AG10803 (cell line): Measurements from ENCODE around the gene DNPH1.

Experiments
- DNase-seq: peaks from one replicate; pipeline ENCODE4 v3.0.0; 2010; ENCODE audit warnings: low read depth
- H3K4me3 ChIP-seq: 2 replicates; pipeline ENCODE4 v1.5.1; 2011; ENCODE audit warnings: mild to moderate bottlenecking, low read length, control low read depth
- CTCF ChIP-seq: conservative IDR thresholded peaks from 2 replicates; pipeline ENCODE4 v1.5.1; 2011; ENCODE audit warnings: mild to moderate bottlenecking, low read length, control low read depth, inconsistent platforms

Gene DNPH1

GRCh38 chr6:43199912-43200311, 29.4 kb downstream of the DNPH1 start:
- H3K4me3 ChIP-seq = no peak overlapping the region

GRCh38 chr6:43196337-43196736, 32.9 kb downstream of the DNPH1 start:
- no peak for DNase-seq
- no peak overlapping the region for H3K4me3 ChIP-seq
- no peak for TF ChIP-seq CTCF

More at GRCh38 chr6:43199912-43200311, 29.4 kb downstream of the DNPH1 start:
- no peak for DNase-seq
- no peak for TF ChIP-seq CTCF

GRCh38 chr6:43193929-43194328, 35.4 kb downstream of the DNPH1 start:
- no peak overlapping the region for H3K4me3 ChIP-seq
- DNase-seq = no peak

GRCh38 chr6:43192911-43193310, 36.4 kb downstream of the DNPH1 start:
- TF ChIP-seq CTCF = no peak
- no peak overlapping the region for H3K4me3 ChIP-seq
- no peak for DNase-seq

More at GRCh38 chr6:43193929-43194328, 35.4 kb downstream of the DNPH1 start:
- TF ChIP-seq CTCF = no peak

- no peak for TF ChIP-seq CTCF
- no peak overlapping the region for H3K4me3 ChIP-seq
- DNase-seq = no peak
Measured at GRCh38 chr6:43189776-43190304, 39.4 kb downstream of the DNPH1 start.

GRCh38 chr6:43188426-43188825, 40.9 kb downstream of the DNPH1 start:
- H3K4me3 ChIP-seq = no peak overlapping the region
- TF ChIP-seq CTCF = no peak
- no peak for DNase-seq

- no peak for TF ChIP-seq CTCF
- H3K4me3 ChIP-seq = no peak overlapping the region
- no peak for DNase-seq
Measured at GRCh38 chr6:43187821-43188220, 41.5 kb downstream of the DNPH1 start.
